A673 (cell line): ENCODE measurements around the gene CCDC57. TPM values are rescaled to one million over a fixed set of nuclear protein-coding genes. Genes with fewer than 3 reads are reported as not detected.
"Not testable (repeated sequence)": the region's sequence is repeated elsewhere in the genome, so short reads cannot be mapped to it uniquely, and the experiment has no call there.

Experiments
- Bru-seq: library from RNA; stranded (reverse); fragments of 400-500 nt; gene quantifications from one replicate; lab custom pipeline; 2021; lab: Mats Ljungman, UMichigan
- BruChase-seq, 2 experiments: library from RNA; stranded (reverse); fragments of 400-500 nt; gene quantifications; one replicate each; lab custom pipeline; 2021; lab: Mats Ljungman, UMichigan
- BruUV-seq: library from RNA; stranded (reverse); fragments of 400-500 nt; replicated peaks from 2 replicates; lab custom pipeline; 2021; lab: Mats Ljungman, UMichigan
- CTCF ChIA-PET: fragments of 300-600 bp; sonication (Branson Sonifier 250); formaldehyde crosslinking; loops from one replicate; lab custom pipeline; 2022; ENCODE audit warnings: antibody characterized with exemption; lab: Charles Lee
- POLR2A ChIA-PET: fragments of 300-600 bp; sonication (Branson Sonifier 250); formaldehyde crosslinking; loops from one replicate; lab custom pipeline; 2022; ENCODE audit warnings: antibody characterized with exemption; ENCODE audit not compliant: low non-redundant PET; lab: Charles Lee
- DNase-seq: peaks from one replicate; pipeline ENCODE4 v3.0.0-alpha.2; 2015; ENCODE audit warnings: low spot score
- H3K27ac ChIP-seq: fragments of 200-600 bp; sonication (generic); 2 replicates; pipeline ENCODE4 v1.5.1; 2016; ENCODE audit warnings: mixed run types, low read depth, mild to moderate bottlenecking, mixed read lengths, antibody characterized with exemption, low read length; ENCODE audit not compliant: poor library complexity, severe bottlenecking
- H3K27me3 ChIP-seq: fragments of 200-600 bp; sonication (generic); replicated peaks from 2 replicates; pipeline ENCODE4 v1.6.1; 2017; ENCODE audit warnings: mixed run types, low read depth, mild to moderate bottlenecking, mixed read lengths, antibody characterized with exemption, low read length; ENCODE audit not compliant: insufficient read depth, poor library complexity
- H3K36me3 ChIP-seq: fragments of 200-600 bp; sonication (generic); 2 replicates; pipeline ENCODE4 v1.6.1; 2016; ENCODE audit warnings: mixed run types, mild to moderate bottlenecking, mixed read lengths, antibody characterized with exemption, low read length; ENCODE audit not compliant: insufficient read depth, poor library complexity, severe bottlenecking
- H3K4me1 ChIP-seq: fragments of 200-600 bp; sonication (generic); 2 replicates; pipeline ENCODE4 v1.6.1; 2017; ENCODE audit warnings: mixed run types, mild to moderate bottlenecking, mixed read lengths, antibody characterized with exemption, low read length; ENCODE audit not compliant: insufficient read depth, poor library complexity, severe bottlenecking
- H3K4me3 ChIP-seq: fragments of 200-600 bp; sonication (generic); 2 replicates; pipeline ENCODE4 v1.5.1; 2016; ENCODE audit warnings: low read depth, mixed run types, mild to moderate bottlenecking, mixed read lengths, low read length; ENCODE audit not compliant: poor library complexity, severe bottlenecking
- H3K9me3 ChIP-seq: fragments of 200-600 bp; sonication (generic); 2 replicates; pipeline ENCODE4 v1.6.1; 2016; ENCODE audit warnings: mixed run types, low read depth, mild to moderate bottlenecking, mixed read lengths, antibody characterized with exemption, low read length; ENCODE audit not compliant: poor library complexity, severe bottlenecking
- CTCF ChIP-seq: fragments of 300-800, 200-600 bp; sonication (generic); conservative IDR thresholded peaks from 2 replicates; pipeline ENCODE4 v1.5.1; 2017; ENCODE audit warnings: low read depth, mild to moderate bottlenecking, antibody characterized with exemption, low read length, moderate library complexity, mixed read lengths
- EZH2 ChIP-seq: fragments of 200-600 bp; sonication (generic); IDR thresholded peaks from 2 replicates; pipeline ENCODE4 v1.6.1; 2017; ENCODE audit warnings: borderline replicate concordance, low read depth, mild to moderate bottlenecking, mixed read lengths, antibody characterized with exemption, low read length; ENCODE audit not compliant: poor library complexity, severe bottlenecking
- intact Hi-C: fragments of 100-400 bp; cut with micrococcal nuclease; formaldehyde crosslinking; loops from one replicate; pipeline ENCODE4 v1.10.0; 2022; ENCODE audit not compliant: unreplicated experiment
- long read RNA-seq: library from polyadenylated mRNA; stranded (forward); transcript quantifications from one replicate; pipeline ENCODE4 v2.0.0, GENCODE V29; 2022
- total RNA-seq: library from RNA; stranded (reverse); gene quantifications from 2 replicates; pipeline ENCODE4 v1.2.3, GENCODE V29; 2021

The CCDC57 gene
- total RNA-seq (43.6 and 58.8 TPM in 2 replicates), Bru-seq, nascent RNA (percentile 58 among the genes with signal in this experiment), BruChase-seq, experiment 1, labeled RNA remaining after a 2-hour chase (percentile 65 among the genes with signal in this experiment), BruChase-seq, experiment 2, labeled RNA remaining after a 6-hour chase (percentile 76 among the genes with signal in this experiment)
- long read RNA-seq, partial matches to known transcripts = 7 of 23 reads
- long read RNA-seq, other reads (novel, unspliced or antisense) = 14 of 23 reads

DNA sequence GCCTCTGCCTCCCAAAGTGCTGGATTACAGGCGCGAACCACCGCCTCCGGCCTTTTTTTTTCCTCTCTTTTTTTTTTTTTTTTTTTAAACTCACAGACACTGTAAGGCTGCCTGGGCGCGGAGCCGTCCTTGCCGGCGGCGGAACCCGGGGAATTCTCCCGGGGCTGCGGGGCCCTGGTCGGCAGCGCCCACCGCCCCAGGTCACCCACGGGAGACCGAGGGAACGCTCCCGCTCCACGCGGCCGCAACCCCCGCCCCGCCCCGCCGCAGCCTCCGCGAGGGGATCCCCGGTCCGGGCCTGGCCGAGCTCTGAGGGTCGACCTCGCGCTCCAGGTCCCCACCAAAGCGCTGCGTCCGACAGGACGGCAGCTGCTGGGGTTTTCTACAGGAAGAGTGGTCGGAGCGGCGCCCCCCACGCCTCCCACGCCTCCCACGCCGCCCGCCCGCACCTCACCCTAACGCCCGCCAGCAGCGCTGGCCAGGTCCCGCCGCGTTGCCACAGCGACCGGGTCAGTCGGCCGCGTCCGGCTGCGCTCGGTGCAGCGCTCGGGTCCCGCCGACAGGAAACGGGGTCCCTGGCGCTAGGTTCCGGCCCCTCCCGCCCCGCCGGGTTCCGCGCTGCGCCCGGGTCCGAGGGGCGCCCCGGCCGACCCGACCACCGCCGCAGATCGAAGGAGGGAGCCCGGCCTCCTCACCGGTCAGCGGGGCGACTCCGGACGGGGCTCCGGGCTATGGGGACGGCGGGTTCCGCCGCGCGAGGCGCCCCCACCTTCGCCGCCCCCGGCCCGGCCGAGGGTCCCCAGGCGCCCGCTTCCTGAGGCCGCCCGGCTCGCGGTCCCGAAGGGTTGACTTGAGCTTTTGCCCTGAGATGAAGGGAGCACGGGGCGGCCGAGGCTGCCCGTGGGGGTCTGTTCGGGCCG is at the start of gene CCDC57:
Gene CCDC57, minus strand, starts transcription at position 512 of the 920 bp plus-strand sequence. CDS start 10,898 bp downstream, outside the sequence.
- Histone ChIP-seq H3K9me3 (no peaks in the 10 kb centered on the region), H3K4me1 (peaks cover 8% of the 10 kb centered on the region), H3K27me3 (no peaks in the 10 kb centered on the region), H3K27ac (peak within 1 kb of the TSS; percentile 83), H3K4me3 (peak within 1 kb of the TSS; percentile 100), H3K36me3 (no peaks in the 10 kb centered on the region)
- BruUV-seq = no TSS peak
- no peak for TF ChIP-seq EZH2
- no peak for TF ChIP-seq CTCF
- peak; percentile 81 for DNase-seq
- CTCF ChIA-PET = no interaction called here
- intact Hi-C loops = no loop called here
- POLR2A ChIA-PET = no interaction called here

DNA sequence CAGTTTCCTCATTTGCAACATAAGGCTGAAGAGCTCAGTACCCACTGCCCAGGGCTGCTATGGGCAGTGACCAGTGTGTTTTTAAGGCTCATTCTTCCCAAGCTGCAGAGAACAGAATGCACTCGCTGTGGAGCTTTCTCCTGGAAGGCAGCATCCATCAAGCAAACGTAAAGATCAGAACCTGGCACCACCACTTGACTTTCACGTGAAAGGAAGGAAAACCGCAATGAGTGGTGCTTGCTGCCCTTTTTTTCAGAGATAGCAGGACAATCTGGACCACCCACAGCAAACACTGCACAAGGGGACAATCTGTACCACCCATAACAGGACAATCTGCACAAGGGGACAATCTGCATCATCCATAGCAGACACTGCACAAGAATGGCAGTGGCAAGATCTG is 49.7 kb upstream of the CCDC57 start:
- no TSS peak for BruUV-seq
- Histone ChIP-seq H3K27ac (no peak overlapping the region), H3K4me1 (no peaks in the 10 kb centered on the region), H3K4me3 (no peak overlapping the region), H3K9me3 (no peaks in the 10 kb centered on the region), H3K27me3 (no peaks in the 10 kb centered on the region), H3K36me3 (peaks cover 92% of the 10 kb centered on the region)
- TF ChIP-seq CTCF (no peak), EZH2 (no peak)
- ChIA-PET POLR2A (interaction anchor here (0.7 kb wide), 1 partner anchor 680 kb away, joined by 3 read pairs; no protein-coding TSS in a partner anchor), CTCF (no interaction called here)
- no peak for DNase-seq
- intact Hi-C loops = no loop called here

GRCh38 chr17:82259972-82260961 is 47.6 kb upstream of the CCDC57 start:
- H3K4me3 ChIP-seq, H3K4me1 ChIP-seq, DNase-seq, intact Hi-C loops, H3K27me3 ChIP-seq, CTCF ChIA-PET, BruUV-seq, H3K27ac ChIP-seq, H3K9me3 ChIP-seq, POLR2A ChIA-PET: not testable (repeated sequence)
- peaks cover 93% of the 10 kb centered on the region for H3K36me3 ChIP-seq
